GM21786 (cell line): ENCODE data around the gene ZNF345.

Experiments used
- ATAC-seq: cut with Tn5 transposase; IDR thresholded peaks from one replicate; pipeline ENCODE4 v1.9.1; 2021; ENCODE audit not compliant: unreplicated experiment

Gene ZNF345

GRCh38 chr19:36850559-36851442 is at the start of gene ZNF345:
TSS of gene ZNF345 (plus strand) at chr19:36850876. CDS start at chr19:36876831, 25,955 bp downstream.
- ATAC-seq = peak; percentile 63

GRCh38 chr19:36805364-36805763 is 45.3 kb upstream of the ZNF345 start:
- no peak for ATAC-seq

GRCh38 chr19:36807029-36807428 is 43.6 kb upstream of the ZNF345 start:
- no peak for ATAC-seq

- no peak for ATAC-seq
These were observed 31.5 kb upstream of the ZNF345 start for GRCh38 chr19:36819130-36819630.

GRCh38 chr19:36821758-36822157 is 28.9 kb upstream of the ZNF345 start:
- no peak for ATAC-seq

- no peak for ATAC-seq
These were observed 17.2 kb upstream of the ZNF345 start for GRCh38 chr19:36833430-36833829.

- ATAC-seq = no peak
These were observed 13.3 kb upstream of the ZNF345 start for GRCh38 chr19:36837176-36837905.

- peak; percentile 92 for ATAC-seq
These were observed 12.5 kb upstream of the ZNF345 start, which contains the start of gene ZNF790 for GRCh38 chr19:36837906-36838783. TSS of gene ZNF790 (minus strand) at chr19:36838387. CDS start at chr19:36825619, 12,768 bp downstream.

GRCh38 chr19:36838784-36839324 is 11.8 kb upstream of the ZNF345 start:
- no peak for ATAC-seq

- no peak for ATAC-seq
These were observed 2.7 kb upstream of the ZNF345 start for GRCh38 chr19:36847968-36848367.

GRCh38 chr19:36849701-36850558 is 746 bp upstream of the ZNF345 start:
- ATAC-seq = peak; percentile 70

- ATAC-seq = no peak
These were observed 1.2 kb downstream of the ZNF345 start for GRCh38 chr19:36851898-36852297.

GRCh38 chr19:36876993-36877938 is 26.6 kb downstream of the ZNF345 start:
- no peak for ATAC-seq

- no peak for ATAC-seq
These were observed 41.2 kb downstream of the ZNF345 start for GRCh38 chr19:36891768-36892357.

- ATAC-seq = no peak
These were observed 44.2 kb downstream of the ZNF345 start for GRCh38 chr19:36894849-36895383.

GRCh38 chr19:36898422-36898821 is 47.7 kb downstream of the ZNF345 start:
- ATAC-seq = no peak

- peak; percentile 89 for ATAC-seq
These were observed 65.5 kb downstream of the ZNF345 start, which contains the start of the genes ZNF568 and ZNF829 for GRCh38 chr19:36915992-36916830. TSS of gene ZNF568 (plus strand) at chr19:36916332. CDS start at chr19:36922771, 6,439 bp downstream. TSS of gene ZNF829 (minus strand) at chr19:36916291. CDS start at chr19:36915167, 1,124 bp downstream.
